HepG2 (cell line): ENCODE results near the gene STX8. TPM values are rescaled to one million over a fixed set of nuclear protein-coding genes. Genes with fewer than 3 reads are reported as not detected.

Source experiments
- ATF7-NPFF ChIP-seq: sonication (generic); formaldehyde crosslinking; IDR thresholded peaks from 2 replicates; pipeline ENCODE4 v1.8.1; 2023; ENCODE audit warnings: mild to moderate bottlenecking, low read depth, missing genetic modification reagents, moderate library complexity
- BHLHE40 ChIP-seq: IDR thresholded peaks from 2 replicates; pipeline ENCODE4 v1.6.1; 2011; ENCODE audit warnings: low read length, improper control_type of control experiment
- HOXD1 ChIP-seq: sonication (generic); formaldehyde crosslinking; IDR thresholded peaks from 2 replicates; pipeline ENCODE4 v1.5.0; 2020; ENCODE audit warnings: missing genetic modification reagents
- IRF2 ChIP-seq: IDR thresholded peaks from 2 replicates; pipeline ENCODE4 v1.6.1; 2018; ENCODE audit warnings: missing genetic modification reagents, missing compliant biosample characterization
- ISL2 ChIP-seq: sonication (generic); formaldehyde crosslinking; IDR thresholded peaks from 2 replicates; pipeline ENCODE4 v1.5.0; 2020; ENCODE audit warnings: missing genetic modification reagents
- MTA3 ChIP-seq: sonication (generic); formaldehyde crosslinking; IDR thresholded peaks from 2 replicates; pipeline ENCODE4 v1.4.0; 2020; ENCODE audit warnings: missing genetic modification reagents
- NFE2L1 ChIP-seq: sonication (generic); formaldehyde crosslinking; IDR thresholded peaks from 2 replicates; pipeline ENCODE4 v1.4.0; 2020; ENCODE audit warnings: missing genetic modification reagents, mild to moderate bottlenecking, borderline replicate concordance
- PRPF4 ChIP-seq: fragments of 200-400 bp; formaldehyde crosslinking; IDR thresholded peaks from 2 replicates; pipeline ENCODE4 v1.6.1; 2016; ENCODE audit warnings: low read length, low read depth; ENCODE audit not compliant: poor library complexity, severe bottlenecking
- SNAPC2 ChIP-seq: sonication (generic); formaldehyde crosslinking; IDR thresholded peaks from 2 replicates; pipeline ENCODE4 v1.8.1; 2022; ENCODE audit warnings: mild to moderate bottlenecking, missing genetic modification reagents
- ZFAT ChIP-seq: sonication (generic); formaldehyde crosslinking; conservative IDR thresholded peaks from 2 replicates; pipeline ENCODE4 v1.8.1; 2023; ENCODE audit warnings: missing genetic modification reagents, inconsistent platforms
- ZFP37 ChIP-seq: sonication (generic); formaldehyde crosslinking; IDR thresholded peaks from 2 replicates; pipeline ENCODE4 v1.4.0; 2020; ENCODE audit warnings: missing genetic modification reagents, borderline replicate concordance
- ZFYVE20 ChIP-seq: sonication (generic); formaldehyde crosslinking; IDR thresholded peaks from 2 replicates; pipeline ENCODE4 v1.8.0; 2023; ENCODE audit warnings: low read depth, mild to moderate bottlenecking, moderate library complexity, missing genetic modification reagents, borderline replicate concordance
- ZNF12 ChIP-seq: sonication (generic); formaldehyde crosslinking; IDR thresholded peaks from 2 replicates; pipeline ENCODE4 v1.5.0; 2020; ENCODE audit warnings: missing genetic modification reagents
- ZNF564 ChIP-seq: sonication (generic); formaldehyde crosslinking; IDR thresholded peaks from 2 replicates; pipeline ENCODE4 v1.8.1; 2023; ENCODE audit warnings: mild to moderate bottlenecking, missing genetic modification reagents
- ZNF589 ChIP-seq: sonication (generic); formaldehyde crosslinking; conservative IDR thresholded peaks from 2 replicates; pipeline ENCODE4 v1.8.0; 2022; ENCODE audit warnings: mild to moderate bottlenecking, moderate library complexity, missing genetic modification reagents
- ZNF703 ChIP-seq: sonication (generic); formaldehyde crosslinking; IDR thresholded peaks from 2 replicates; pipeline ENCODE4 v1.5.1; 2020; ENCODE audit warnings: missing genetic modification reagents, mild to moderate bottlenecking, moderate library complexity, borderline replicate concordance
- ZNF709 ChIP-seq: sonication (generic); formaldehyde crosslinking; IDR thresholded peaks from 2 replicates; pipeline ENCODE4 v1.5.0; 2020; ENCODE audit warnings: mild to moderate bottlenecking, missing genetic modification reagents
- ZNF782 ChIP-seq: sonication (generic); formaldehyde crosslinking; IDR thresholded peaks from 2 replicates; pipeline ENCODE4 v1.4.0; 2020; ENCODE audit warnings: missing genetic modification reagents, mild to moderate bottlenecking, borderline replicate concordance
- polyA plus RNA-seq, 8 experiments: library from polyadenylated mRNA; depleted of rRNA in 3 of 8; stranded (reverse) in 7 of 8; unstranded in 1 of 8; fragments of >200 nt; fragmentation: Illumina TruSeq in 4 of 8; extraction: Trizol in 4 of 8; gene quantifications; 2 replicates each; pipeline versions ENCODE4 v1.2.1 to v1.2.3, GENCODE V29; 2011 to 2016; ENCODE audit warnings: low read depth in 4 of 8, missing spikeins in 1 of 8, mixed read lengths in 1 of 8; ENCODE audit not compliant: insufficient read depth in 1 of 8
- total RNA-seq, 5 experiments: library from RNA; depleted of rRNA; stranded (reverse); fragments of >200 nt; fragmentation: Illumina TruSeq; extraction: Trizol; gene quantifications; 2 replicates each; pipeline ENCODE4 v1.2.3, GENCODE V29; 2016; ENCODE audit warnings: low read depth in 1 of 5
- TF ChIP-seq, protein P1 (sequence below): fragments of 450-650 bp; IDR thresholded peaks from 2 replicates; pipeline ENCODE4 v1.6.1; 2017; ENCODE audit warnings: mild to moderate bottlenecking
- TF ChIP-seq, protein P2 (sequence below): sonication (generic); formaldehyde crosslinking; IDR thresholded peaks from 2 replicates; pipeline ENCODE4 v1.5.1; 2020; ENCODE audit warnings: mild to moderate bottlenecking, missing genetic modification reagents, moderate library complexity
- TF ChIP-seq, protein P3 (sequence below): sonication (generic); formaldehyde crosslinking; IDR thresholded peaks from 2 replicates; pipeline ENCODE4 v1.5.1; 2020; ENCODE audit warnings: missing genetic modification reagents, mild to moderate bottlenecking, borderline replicate concordance

Gene STX8
- total and polyA plus RNA-seq, 2 of the 13 experiments (the other 11 are each of a cell fraction or from before 2014, with no cell fraction given), result 36.4 to 53.6 TPM

DNA sequence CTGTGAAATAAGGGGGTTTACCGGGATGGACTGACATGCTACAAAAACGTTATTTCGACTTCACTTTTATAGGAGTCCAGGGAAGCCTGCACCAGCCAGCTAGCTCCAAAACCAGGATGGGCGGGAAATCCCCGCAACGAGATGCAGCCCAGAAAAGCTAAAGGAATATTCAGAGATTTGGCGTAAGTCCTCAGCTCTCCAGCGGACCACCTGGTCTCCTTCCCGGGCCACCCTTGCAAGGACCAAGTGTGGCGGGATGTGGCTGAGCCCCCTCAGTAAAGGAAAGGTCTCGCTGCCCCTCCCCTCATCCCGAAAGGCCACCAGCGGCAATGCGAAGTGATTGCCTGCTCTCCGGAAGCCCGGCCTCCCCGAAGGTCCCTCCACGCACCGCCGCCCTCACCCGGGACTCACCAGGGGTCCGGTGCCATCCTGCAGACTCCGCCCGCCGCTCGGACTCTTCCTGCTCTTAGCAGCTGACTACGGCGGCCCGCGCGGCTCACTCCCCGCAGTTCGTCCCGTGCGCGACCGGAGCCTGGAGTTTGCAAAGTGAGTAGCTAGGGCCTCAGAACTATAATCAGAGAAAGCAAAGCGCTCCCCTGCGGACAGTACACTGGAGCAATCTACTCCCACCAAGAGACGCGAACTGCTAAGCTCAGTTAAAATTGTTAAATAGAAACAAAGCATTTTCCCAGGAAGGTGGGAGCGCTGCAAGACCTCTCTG is at the start of gene STX8 (continued):
- TF ChIP-seq ISL2 (CRISPR knock-in tag), result peak; percentile 40; the same call in 1 of the 2 replicates
- peak; percentile 84 for TF ChIP-seq BHLHE40
- TF ChIP-seq ZNF709 (CRISPR knock-in tag), result peak; percentile 44; the same call in 1 of the 2 replicates
- no peak for TF ChIP-seq PRPF4
- TF ChIP-seq ZNF703 (CRISPR knock-in tag), result no peak
- peak; percentile 93 for TF ChIP-seq IRF2 (CRISPR knock-in tag)
- TF ChIP-seq, protein P1, sequence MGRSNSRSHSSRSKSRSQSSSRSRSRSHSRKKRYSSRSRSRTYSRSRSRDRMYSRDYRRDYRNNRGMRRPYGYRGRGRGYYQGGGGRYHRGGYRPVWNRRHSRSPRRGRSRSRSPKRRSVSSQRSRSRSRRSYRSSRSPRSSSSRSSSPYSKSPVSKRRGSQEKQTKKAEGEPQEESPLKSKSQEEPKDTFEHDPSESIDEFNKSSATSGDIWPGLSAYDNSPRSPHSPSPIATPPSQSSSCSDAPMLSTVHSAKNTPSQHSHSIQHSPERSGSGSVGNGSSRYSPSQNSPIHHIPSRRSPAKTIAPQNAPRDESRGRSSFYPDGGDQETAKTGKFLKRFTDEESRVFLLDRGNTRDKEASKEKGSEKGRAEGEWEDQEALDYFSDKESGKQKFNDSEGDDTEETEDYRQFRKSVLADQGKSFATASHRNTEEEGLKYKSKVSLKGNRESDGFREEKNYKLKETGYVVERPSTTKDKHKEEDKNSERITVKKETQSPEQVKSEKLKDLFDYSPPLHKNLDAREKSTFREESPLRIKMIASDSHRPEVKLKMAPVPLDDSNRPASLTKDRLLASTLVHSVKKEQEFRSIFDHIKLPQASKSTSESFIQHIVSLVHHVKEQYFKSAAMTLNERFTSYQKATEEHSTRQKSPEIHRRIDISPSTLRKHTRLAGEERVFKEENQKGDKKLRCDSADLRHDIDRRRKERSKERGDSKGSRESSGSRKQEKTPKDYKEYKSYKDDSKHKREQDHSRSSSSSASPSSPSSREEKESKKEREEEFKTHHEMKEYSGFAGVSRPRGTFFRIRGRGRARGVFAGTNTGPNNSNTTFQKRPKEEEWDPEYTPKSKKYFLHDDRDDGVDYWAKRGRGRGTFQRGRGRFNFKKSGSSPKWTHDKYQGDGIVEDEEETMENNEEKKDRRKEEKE, result no peak
- peak; percentile 59; the same call in 1 of the 2 replicates for TF ChIP-seq SNAPC2 (CRISPR knock-in tag)
- TF ChIP-seq ZNF782, result peak; percentile 18; the same call in 1 of the 2 replicates
- TF ChIP-seq ATF7-NPFF, result 0 out of 2 replicates have a peak, but pooled peaks have one; percentile 43
- no peak for TF ChIP-seq ZFAT (CRISPR knock-in tag)
- TF ChIP-seq, protein P2, sequence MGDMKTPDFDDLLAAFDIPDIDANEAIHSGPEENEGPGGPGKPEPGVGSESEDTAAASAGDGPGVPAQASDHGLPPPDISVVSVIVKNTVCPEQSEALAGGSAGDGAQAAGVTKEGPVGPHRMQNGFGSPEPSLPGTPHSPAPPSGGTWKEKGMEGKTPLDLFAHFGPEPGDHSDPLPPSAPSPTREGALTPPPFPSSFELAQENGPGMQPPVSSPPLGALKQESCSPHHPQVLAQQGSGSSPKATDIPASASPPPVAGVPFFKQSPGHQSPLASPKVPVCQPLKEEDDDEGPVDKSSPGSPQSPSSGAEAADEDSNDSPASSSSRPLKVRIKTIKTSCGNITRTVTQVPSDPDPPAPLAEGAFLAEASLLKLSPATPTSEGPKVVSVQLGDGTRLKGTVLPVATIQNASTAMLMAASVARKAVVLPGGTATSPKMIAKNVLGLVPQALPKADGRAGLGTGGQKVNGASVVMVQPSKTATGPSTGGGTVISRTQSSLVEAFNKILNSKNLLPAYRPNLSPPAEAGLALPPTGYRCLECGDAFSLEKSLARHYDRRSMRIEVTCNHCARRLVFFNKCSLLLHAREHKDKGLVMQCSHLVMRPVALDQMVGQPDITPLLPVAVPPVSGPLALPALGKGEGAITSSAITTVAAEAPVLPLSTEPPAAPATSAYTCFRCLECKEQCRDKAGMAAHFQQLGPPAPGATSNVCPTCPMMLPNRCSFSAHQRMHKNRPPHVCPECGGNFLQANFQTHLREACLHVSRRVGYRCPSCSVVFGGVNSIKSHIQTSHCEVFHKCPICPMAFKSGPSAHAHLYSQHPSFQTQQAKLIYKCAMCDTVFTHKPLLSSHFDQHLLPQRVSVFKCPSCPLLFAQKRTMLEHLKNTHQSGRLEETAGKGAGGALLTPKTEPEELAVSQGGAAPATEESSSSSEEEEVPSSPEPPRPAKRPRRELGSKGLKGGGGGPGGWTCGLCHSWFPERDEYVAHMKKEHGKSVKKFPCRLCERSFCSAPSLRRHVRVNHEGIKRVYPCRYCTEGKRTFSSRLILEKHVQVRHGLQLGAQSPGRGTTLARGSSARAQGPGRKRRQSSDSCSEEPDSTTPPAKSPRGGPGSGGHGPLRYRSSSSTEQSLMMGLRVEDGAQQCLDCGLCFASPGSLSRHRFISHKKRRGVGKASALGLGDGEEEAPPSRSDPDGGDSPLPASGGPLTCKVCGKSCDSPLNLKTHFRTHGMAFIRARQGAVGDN (CRISPR knock-in tag), result peak; percentile 89
- TF ChIP-seq HOXD1, result 0 out of 2 replicates have a peak, but pooled peaks have one; percentile 54
- no peak for TF ChIP-seq ZNF12 (CRISPR knock-in tag)
- TF ChIP-seq, protein P3, sequence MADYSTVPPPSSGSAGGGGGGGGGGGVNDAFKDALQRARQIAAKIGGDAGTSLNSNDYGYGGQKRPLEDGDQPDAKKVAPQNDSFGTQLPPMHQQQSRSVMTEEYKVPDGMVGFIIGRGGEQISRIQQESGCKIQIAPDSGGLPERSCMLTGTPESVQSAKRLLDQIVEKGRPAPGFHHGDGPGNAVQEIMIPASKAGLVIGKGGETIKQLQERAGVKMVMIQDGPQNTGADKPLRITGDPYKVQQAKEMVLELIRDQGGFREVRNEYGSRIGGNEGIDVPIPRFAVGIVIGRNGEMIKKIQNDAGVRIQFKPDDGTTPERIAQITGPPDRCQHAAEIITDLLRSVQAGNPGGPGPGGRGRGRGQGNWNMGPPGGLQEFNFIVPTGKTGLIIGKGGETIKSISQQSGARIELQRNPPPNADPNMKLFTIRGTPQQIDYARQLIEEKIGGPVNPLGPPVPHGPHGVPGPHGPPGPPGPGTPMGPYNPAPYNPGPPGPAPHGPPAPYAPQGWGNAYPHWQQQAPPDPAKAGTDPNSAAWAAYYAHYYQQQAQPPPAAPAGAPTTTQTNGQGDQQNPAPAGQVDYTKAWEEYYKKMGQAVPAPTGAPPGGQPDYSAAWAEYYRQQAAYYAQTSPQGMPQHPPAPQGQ (CRISPR knock-in tag), result no peak
- no peak for TF ChIP-seq ZFP37 (CRISPR knock-in tag)
- no peak for TF ChIP-seq ZNF589 (CRISPR knock-in tag)
- TF ChIP-seq NFE2L1 (CRISPR knock-in tag), result no peak
- TF ChIP-seq ZNF564 (CRISPR knock-in tag), result peak; percentile 65; the same call in 1 of the 2 replicates
- no peak for TF ChIP-seq ZFYVE20 (CRISPR knock-in tag)
- no peak for TF ChIP-seq MTA3
